ENCODE results near the gene OR5I1.

OR5I1 gene

GRCh38 chr11:55936300-55936699 is at the start of gene OR5I1:
Gene OR5I1 (minus strand): TSS chr11:55936400. CDS start chr11:55936400, 0 bp downstream.
- no peak within 1 kb of the TSS for H3K4me3 ChIP-seq (replicated peaks in 1 of 2; ENCODE audit: low read depth in 2 of 2, low read length in 2 of 2)
- no peak for TF ChIP-seq CTCF (IDR thresholded peaks at IDR 0.05; ENCODE audit: low read depth, low read length)
- DNase-seq (ENCODE audit: low read depth in 2 of 2): no peak

GRCh38 chr11:55970935-55971334 is 34.7 kb upstream of the OR5I1 start:
- H3K4me3 ChIP-seq (replicated peaks in 1 of 2; ENCODE audit: low read depth in 2 of 2, low read length in 2 of 2): no peak overlapping the region
- TF ChIP-seq CTCF (IDR thresholded peaks at IDR 0.05; ENCODE audit: low read depth, low read length): no peak
- DNase-seq (ENCODE audit: low read depth in 2 of 2): no peak

- DNase-seq (ENCODE audit: low read depth in 2 of 2): no peak
- no peak for TF ChIP-seq CTCF (IDR thresholded peaks at IDR 0.05; ENCODE audit: low read depth, low read length)
- H3K4me3 ChIP-seq (replicated peaks in 1 of 2; ENCODE audit: low read depth in 2 of 2, low read length in 2 of 2): no peak within 1 kb of the TSS
Observed at GRCh38 chr11:55969845-55970244, 33.6 kb upstream of the OR5I1 start, which contains the start of gene OR10AG1. Gene OR10AG1 (minus strand): TSS chr11:55969945. CDS start chr11:55969907, 38 bp downstream.

GRCh38 chr11:55967914-55968313 is 31.7 kb upstream of the OR5I1 start:
- no peak overlapping the region for H3K4me3 ChIP-seq (replicated peaks in 1 of 2; ENCODE audit: low read depth in 2 of 2, low read length in 2 of 2)
- DNase-seq (ENCODE audit: low read depth in 2 of 2): no peak
- TF ChIP-seq CTCF (IDR thresholded peaks at IDR 0.05; ENCODE audit: low read depth, low read length): no peak

GRCh38 chr11:55966391-55966790 is 30.2 kb upstream of the OR5I1 start:
- no peak for TF ChIP-seq CTCF (IDR thresholded peaks at IDR 0.05; ENCODE audit: low read depth, low read length)
- no peak overlapping the region for H3K4me3 ChIP-seq (replicated peaks in 1 of 2; ENCODE audit: low read depth in 2 of 2, low read length in 2 of 2)
- DNase-seq (ENCODE audit: low read depth in 2 of 2): no peak

GRCh38 chr11:55956521-55956920 is 20.3 kb upstream of the OR5I1 start:
- no peak for DNase-seq (ENCODE audit: low read depth in 2 of 2)
- TF ChIP-seq CTCF (IDR thresholded peaks at IDR 0.05; ENCODE audit: low read depth, low read length): no peak
- no peak overlapping the region for H3K4me3 ChIP-seq (replicated peaks in 1 of 2; ENCODE audit: low read depth in 2 of 2, low read length in 2 of 2)

- no peak for TF ChIP-seq CTCF (IDR thresholded peaks at IDR 0.05; ENCODE audit: low read depth, low read length)
- DNase-seq (ENCODE audit: low read depth in 2 of 2): no peak
- H3K4me3 ChIP-seq (replicated peaks in 1 of 2; ENCODE audit: low read depth in 2 of 2, low read length in 2 of 2): no peak overlapping the region
Observed at GRCh38 chr11:55949330-55949729, 13.1 kb upstream of the OR5I1 start.
